GM18507 (cell line): ENCODE measurements around the gene HTR2A.

Source experiments
- DNase-seq: peaks from one replicate; pipeline ENCODE4 v3.0.0; 2011; ENCODE audit warnings: low read depth; ENCODE audit not compliant: insufficient read length; ENCODE audit errors: extremely low spot score
- FAIRE-seq: peaks from 2 replicates; lab custom pipeline; 2011; peaks lifted over from hg19 to GRCh38; lab: Jason Lieb, UNC

The HTR2A gene

DNA sequence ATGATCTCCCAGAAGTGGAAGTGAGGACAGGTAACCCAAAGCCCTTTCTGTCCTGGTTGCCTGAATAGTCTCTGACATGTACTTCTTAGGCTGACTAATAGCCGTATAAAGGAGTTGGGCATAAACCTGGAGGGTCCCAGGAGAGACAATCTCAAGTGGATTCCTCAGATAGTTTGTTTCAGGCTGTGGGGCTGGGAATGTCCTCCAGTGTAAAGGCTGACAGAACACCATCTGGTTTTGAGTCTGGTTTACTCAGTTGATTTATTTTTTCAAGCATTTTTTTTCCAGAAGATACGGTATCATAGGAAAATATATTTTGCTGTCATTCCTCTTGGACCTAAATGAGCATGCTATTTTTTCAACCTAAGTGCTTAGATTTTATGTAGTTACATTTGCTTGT is 15.2 kb downstream of the HTR2A start:
- FAIRE-seq, result no peak
- DNase-seq, result no peak

DNA sequence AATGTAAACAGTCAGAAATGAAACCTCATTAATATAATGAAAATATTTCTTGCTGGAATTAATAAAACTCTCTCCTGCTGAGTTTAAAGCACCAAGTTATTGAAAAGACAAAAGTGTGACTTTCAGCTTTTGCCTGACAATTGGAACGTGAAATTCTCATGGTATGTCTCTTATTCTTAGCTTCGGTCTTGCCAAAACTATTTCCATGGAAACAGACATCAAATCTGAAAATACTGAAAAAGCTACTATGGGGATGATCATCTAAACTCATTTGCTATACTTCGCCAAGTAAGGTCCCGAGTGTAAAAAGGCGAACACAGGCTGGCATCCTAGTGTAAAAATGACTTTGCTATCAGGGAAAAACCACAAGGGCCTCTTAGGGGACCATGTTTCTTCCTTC is 22.8 kb downstream of the HTR2A start:
- no peak for FAIRE-seq
- no peak for DNase-seq

DNA sequence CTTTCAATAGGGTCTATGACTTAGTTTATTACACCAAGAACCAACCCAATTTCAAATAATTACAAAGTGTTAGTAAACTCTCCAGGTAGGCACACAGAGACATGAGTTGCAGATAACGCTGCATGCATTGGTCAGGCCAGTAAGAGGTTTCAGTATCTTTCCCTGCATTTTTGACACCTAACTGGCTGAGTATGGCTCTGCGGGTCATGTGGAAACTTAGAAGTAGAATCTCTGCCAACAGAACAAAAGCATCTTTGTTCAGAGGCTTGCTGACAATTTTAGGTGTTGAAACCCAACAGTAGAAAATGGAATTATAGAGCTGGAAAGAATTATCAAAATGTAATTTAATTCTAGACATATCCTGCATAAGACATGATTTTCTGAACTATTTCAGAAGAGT is 25.3 kb downstream of the HTR2A start:
- DNase-seq, result no peak

DNA sequence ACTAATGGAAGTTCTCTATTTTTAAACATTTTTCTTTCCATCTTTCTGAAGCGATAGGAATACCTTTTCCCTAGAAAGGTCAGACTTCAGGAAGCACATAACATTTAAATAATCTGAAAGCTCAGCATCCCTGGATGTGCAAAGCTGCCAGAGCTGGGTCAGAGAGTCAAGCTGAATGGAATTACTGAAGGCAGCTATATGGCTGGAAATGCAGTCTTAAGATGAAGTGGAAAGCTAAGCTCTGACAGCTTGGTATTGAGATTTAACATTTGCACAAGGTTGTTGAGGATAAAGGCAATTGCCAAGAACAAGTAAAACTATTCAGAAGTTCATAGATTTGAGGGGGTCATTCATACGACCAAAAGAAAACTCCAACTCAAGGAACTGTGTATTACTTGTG is 28.8 kb downstream of the HTR2A start:
- FAIRE-seq, result no peak
- no peak for DNase-seq

More for the DNA sequence above, 25.3 kb downstream of the HTR2A start:
- FAIRE-seq, result no peak

DNA sequence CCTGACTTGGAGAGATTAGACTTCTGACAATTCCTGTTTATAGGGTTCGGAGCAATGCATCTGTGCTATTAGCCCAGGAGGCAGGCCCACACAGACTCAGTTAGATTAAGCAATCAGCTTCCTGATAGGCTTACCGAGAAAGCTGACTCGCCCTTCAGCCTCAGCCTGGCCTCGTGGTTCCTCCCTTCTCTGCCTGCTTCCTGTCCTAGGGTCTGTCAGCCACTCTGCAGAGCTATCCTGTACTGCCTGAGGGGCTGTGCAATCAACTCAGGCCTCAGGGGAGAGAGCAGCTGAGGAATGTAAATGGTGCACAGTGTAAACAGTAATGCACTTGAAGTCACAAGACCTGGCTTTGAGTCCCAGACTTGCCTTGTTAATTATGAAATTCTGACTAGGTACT is 30.7 kb downstream of the HTR2A start:
- DNase-seq, result no peak

DNA sequence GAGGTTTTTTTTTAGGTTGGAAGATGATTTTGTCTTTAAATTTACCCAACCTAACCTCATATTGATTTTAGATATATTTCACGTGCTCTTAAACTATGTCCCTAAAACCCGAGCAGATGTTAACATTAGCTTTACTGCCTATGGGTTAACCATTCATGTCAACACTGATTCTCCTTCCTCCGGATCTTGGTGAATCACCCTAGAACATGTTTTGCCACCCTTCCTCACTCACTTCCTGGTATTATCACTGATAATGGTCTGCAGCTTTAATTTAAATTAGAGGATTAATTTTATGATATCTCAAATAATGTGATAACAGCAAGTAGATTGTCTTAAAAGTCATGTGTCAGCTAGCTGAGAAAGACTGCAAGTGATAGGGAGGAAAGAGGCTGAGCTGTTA is 31.9 kb downstream of the HTR2A start:
- FAIRE-seq, result no peak
- DNase-seq, result no peak

More for the DNA sequence above, 30.7 kb downstream of the HTR2A start:
- no peak for FAIRE-seq

DNA sequence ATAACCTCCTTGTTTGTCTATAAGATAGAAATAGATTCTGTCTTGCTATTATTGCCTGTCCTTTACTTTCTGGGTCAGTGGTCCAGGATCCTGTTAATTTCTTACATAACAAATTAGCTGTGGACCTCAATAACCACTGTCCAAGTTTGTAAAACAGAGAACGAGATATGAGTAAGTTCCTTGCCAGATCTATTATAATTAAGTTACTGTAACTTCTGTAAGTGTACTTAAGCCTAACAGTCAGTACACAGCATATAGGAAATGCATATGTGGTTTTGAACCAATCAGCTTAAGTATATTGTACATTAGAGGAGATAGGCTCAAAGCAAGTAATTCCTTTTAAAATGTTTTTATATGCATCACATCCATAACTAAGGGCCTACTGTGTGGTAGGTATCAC is 34.9 kb downstream of the HTR2A start:
- FAIRE-seq (no peak), DNase-seq (no peak)

DNA sequence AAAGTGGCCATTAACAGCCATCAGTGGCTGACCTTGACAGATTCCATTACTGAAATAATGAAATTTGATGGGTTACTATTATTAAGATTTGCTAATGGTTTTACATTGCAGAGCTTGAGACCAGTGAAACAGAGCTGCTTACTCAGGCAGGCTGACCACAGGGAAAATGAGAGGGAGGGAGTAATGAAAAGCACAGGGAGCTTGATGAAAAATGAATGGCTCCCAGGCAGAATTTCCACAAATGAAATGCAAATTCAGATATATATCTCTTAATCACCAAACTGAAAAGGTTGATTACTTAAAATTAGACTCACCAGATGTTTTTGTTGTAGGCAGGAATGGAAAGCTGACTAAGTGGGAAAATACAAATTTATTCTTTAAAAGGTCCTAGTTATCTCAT is 36.1 kb downstream of the HTR2A start:
- FAIRE-seq, result peak; percentile 21
- DNase-seq, result no peak

DNA sequence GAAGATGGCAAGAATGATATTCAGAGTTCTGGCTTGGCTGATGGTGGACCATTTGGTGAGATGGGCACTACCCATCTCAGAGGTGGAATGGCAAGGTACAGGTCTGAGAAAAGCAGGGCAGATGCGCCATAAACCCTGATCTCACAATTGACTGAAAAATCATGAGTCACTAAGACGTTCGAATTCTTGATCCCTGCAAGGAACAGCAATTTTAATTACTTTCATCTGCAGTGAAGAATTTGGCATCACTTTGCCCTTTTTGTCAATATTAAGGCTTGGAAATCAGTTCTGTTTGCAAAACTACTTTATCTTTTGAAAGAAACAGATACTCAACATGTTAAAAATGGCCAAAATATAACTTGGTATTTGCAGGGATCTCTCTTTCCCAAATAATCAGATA is 38.1 kb downstream of the HTR2A start:
- no peak for DNase-seq
- no peak for FAIRE-seq

DNA sequence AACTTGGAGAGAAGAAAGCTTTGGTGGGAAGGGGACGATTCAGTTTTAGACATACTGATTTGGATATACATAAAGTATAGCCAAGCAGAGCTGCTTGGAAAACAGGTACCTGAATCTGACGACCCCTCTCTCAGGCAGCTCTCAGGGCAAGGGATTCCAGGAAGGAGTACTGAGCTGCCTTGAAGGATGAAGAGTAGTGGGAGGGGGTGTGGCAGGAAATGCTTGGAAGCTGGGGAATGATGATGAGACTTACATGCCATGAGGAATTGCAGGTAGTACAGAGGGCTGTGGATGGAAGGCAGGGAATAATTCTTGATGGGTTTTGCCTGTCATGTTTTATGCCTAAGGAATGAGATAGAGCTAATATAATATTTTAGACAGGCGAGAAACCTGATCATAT is 38.7 kb downstream of the HTR2A start:
- FAIRE-seq (no peak), DNase-seq (no peak)

DNA sequence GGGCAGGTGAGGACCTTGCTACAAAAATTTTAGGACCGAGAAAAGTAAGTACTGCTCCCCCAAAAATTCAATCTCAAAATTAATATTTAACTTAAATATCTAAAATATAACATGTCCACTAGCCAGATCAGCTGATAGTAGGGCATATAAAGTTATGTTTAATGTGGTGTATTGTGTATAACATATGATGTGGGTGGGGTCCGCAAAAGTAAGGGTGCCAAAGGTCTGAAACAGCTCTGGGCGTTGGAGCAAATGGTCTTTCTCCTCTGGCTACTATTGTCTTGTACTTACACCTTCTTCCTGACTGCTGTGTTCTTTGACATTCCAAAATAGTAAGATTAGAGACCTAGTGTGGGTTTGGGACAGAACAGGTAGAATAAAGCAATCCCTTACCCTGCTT is 41.2 kb downstream of the HTR2A start:
- DNase-seq, result no peak

DNA sequence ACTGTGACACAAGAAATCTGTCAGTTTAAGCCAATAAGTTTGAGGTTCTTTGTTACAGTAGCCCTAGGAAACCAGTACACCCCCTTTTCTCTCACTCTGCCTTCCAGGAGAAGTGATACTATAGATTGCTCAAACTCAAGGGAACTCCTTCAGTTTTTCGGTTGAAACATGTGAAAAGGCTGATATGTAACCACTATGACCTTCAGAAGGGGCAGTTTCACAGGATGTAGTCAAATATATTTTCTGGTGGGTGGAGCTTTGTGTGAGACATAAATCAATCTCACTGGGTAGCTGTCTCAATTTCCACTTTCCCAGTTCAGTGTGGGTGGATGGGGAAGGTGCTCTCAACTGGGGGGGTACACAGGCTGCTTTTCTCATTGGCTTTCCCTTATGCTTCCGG is 41.7 kb downstream of the HTR2A start:
- FAIRE-seq, result peak; percentile 39
- no peak for DNase-seq

More for the DNA sequence above, 41.2 kb downstream of the HTR2A start:
- no peak for FAIRE-seq

DNA sequence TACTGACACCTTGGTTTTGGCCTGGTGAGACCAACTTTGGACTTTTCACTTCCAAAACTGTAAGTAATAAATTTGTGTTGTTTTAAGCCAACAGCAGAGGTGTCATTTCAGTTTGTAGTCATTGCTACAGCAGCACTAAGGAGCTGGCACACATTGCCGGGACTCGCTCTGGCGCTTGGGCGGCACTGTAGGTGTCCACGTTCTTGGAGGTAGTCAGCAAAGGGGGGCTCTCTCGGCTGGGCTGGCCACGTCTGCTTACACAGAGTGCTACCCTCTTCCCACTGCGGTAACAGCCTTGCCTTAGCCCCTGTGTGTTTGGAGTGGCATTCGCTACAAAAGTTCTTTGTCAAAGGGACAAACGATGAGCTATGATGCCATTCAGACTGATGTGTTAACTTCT is 44.7 kb downstream of the HTR2A start:
- FAIRE-seq (no peak), DNase-seq (no peak)

DNA sequence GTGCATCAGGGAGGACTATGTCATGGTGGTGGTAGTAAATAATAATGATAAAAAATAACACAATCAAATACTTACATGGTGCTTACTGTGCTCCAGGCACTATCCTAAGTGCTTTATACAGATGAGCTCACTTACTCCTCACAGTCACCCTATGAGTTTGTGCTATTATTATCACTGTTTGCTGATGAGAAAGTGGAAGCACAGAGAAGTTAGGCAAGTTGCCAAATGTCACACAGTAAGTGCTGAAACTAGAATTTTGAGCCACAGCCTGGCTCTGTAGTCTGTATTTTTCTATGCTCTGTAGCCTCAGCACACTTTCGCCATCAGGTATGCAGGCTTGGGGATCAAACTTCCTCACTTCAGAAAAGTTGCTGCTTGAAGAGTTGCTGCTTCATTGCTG is 46.6 kb downstream of the HTR2A start:
- FAIRE-seq (peak; percentile 47), DNase-seq (no peak)

DNA sequence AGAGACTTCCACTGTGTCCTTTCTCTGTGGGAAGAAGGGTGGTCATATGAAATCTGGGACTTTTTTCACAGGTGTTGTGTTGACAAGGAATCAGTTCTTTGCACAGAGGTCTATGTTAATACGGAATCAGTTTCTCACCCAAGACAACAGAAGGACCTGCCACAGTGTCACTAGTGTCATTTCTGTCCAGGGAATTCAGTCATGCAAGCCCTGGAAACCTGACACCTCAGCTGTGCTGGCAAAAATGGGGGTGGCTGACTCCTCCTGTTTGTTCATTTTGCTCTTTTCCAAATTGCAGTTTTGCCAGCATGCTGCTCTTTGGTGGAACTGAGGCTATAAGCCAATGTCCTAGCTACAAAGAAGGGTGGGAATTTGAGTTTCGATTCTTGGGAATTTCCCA is 50.1 kb downstream of the HTR2A start:
- DNase-seq (no peak), FAIRE-seq (no peak)

DNA sequence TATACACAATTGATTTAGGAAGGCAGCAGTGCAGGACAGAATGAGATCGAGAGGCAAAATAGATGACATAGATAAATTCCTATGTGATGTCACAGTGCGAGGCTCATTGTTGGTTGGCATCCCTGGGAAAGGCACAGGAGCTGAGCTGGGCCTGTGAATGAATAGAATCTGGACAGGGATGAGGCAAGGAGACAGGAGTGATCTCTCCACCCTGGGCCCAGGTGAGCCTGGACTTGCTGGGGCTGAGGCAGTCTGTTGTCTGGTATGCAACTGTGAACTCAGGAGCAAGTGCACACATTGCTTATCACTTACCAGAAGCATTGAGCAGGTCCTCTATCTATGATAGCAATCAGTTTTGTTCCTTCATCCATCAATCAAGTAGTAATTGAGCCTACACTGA is 51.7 kb downstream of the HTR2A start:
- no peak for DNase-seq
- FAIRE-seq, result no peak

DNA sequence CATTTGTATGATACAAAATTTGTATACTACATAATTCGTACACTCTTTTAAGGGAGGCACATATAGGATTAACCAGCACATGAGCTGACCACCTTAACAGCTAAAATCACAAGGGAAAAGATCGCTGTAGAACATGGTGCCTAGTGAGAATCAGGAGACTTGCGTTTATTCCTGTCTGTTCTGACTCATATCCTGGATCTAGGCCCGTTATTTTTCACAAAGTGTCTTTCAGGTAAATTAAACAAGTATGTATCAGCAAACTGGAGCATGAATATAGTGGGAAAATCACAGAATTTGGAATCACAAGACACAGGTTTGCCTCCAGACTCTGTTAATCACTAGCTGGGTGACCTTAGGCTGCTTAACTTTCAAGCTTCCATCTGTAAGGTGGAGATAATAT is 52.4 kb downstream of the HTR2A start:
- no peak for FAIRE-seq
- no peak for DNase-seq

DNA sequence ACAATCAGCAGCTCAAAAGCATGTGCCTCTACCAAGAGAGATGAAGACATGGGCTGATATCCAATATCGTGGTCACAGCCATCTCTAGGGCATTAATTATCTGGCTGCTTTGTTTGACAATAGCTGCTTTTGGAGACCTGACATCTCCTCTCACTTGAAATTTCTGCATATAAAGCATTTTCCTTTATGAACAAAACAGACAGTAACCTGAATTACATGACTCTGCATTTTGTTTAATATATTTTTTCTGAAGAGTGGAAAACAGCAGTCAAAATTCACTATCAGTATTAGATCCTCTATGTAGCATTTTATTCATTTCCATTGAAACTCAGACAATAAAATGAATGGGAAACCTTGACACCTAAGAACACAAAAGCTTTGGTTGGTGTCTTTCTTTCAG is 57.5 kb downstream of the HTR2A start:
- FAIRE-seq, result no peak
- DNase-seq, result no peak

DNA sequence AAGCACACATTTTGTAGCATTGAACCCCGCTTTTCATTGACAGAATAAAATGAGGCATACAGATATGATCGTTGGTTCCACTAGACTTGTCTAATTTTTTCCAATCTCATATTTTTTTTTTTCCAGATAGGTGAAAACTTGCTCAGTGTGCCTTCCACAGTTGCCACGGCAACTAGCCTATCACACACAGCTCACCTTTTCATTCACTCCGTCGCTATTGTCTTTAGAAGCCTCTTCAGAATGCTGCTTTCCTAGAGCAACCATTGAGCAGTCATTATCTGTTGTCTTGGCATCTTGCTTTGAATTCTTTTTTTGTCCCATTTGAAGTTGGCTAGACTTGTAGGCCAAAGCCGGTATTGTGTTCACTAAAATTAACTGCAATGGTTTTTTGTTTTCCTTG is 62.2 kb downstream of the HTR2A start:
- FAIRE-seq (no peak), DNase-seq (no peak)

DNA sequence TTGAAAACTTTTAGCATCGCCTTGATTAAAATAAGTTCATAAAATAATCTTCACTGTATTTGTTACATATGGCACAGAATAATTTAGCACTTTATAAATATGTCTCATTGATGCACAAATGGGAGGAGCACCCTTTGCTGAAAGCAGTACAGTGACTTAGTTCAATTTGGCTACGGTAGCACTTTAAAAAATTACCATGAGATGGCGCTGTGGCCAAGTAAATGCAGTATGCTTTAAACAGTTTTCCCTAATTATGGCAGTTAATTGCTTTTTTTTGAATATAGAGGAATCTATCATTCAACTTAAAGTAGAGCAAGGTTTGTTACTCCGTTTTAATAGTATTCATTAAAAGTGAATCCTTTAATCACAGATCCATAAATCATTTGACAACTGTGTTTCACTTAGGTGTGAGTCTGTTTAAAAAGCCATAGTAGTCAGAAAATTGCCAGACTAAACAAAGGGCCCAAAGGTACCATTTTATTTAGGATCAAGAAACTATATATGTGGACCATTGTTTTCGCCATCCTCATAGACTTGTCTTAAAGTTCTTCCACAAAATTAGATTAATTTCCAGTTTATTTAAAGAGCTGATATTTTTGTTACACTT is 65.2 kb downstream of the HTR2A start:
- FAIRE-seq, result peak; percentile 84
- DNase-seq, result no peak

DNA sequence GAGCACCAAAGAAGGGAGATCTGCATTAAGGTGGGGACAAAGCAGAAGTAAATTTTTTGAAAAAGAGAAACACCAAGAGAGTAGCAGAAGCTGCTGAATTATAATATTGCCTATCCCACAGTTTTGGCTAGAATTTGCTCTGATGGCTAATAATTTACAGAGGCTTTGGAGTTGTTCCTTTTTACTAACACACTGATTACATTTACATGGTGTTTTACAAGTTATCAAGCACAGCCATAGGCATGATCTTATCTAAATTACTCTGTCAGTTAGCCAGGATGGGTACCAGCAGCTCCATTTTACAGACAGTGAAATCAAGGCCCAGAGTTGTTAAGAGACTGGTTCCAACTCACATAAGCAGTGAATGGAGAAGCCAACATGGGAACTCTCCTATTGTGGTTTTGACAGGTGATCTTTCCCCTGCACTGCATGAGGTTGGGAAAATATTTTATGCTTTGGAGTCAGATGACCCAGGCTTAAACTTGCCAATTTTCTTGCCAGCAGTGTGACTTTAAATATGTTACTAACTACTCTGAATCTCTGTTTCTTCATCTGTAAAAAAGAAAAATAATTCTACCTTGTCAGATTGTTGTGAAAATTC is 66.3 kb downstream of the HTR2A start:
- DNase-seq (no peak), FAIRE-seq (no peak)

DNA sequence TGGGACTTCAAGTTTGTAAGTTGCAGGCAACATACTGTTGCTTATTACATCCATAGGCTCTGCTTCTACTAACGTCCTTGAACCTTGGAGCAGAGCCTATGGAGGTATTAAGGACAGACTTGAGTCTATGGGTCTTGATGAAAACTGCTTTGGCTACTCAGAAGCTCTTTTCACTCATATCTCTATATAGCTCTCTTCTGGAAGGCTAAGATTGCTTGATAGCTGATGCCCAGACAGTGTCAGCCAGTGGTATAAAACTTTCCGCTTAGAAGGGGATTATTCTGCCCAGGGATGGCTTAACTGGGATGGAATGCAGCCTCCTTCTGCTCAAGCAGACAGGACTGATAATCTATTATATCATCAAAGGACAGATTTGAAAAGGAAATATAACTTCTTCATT is 74.3 kb downstream of the HTR2A start:
- DNase-seq (no peak), FAIRE-seq (no peak)
